ENCODE measurements around the gene CR1L.

Gene CR1L

GRCh38 chr1:207744000-207744534 lies 99.1 kb downstream of the CR1L start:
- TF ChIP-seq CTCF (IDR thresholded peaks at IDR 0.05), result no peak

DNA sequence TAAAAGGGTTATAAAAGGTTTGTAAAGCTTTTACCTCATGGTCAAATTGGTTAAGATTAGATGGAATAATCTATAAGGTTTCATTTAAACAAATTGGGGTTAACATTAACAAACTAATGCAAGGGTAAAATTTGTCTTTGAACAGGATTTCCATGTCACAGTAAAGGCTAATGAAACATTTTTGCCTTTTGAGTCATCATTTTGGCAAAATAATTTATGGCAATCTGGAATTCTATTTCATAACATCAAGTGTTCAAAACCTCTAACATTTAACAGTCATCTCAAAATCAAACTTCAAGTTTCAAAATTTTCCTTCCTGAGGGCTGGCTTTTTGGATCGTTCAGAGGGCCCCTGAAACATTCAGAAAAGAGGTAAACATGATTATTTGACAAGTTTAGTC lies 100.4 kb downstream of the CR1L start:
- TF ChIP-seq CTCF (IDR thresholded peaks at IDR 0.05), result no peak

GRCh38 chr1:207745839-207746767 lies 101.2 kb downstream of the CR1L start:
- TF ChIP-seq CTCF (IDR thresholded peaks at IDR 0.05), result no peak

DNA sequence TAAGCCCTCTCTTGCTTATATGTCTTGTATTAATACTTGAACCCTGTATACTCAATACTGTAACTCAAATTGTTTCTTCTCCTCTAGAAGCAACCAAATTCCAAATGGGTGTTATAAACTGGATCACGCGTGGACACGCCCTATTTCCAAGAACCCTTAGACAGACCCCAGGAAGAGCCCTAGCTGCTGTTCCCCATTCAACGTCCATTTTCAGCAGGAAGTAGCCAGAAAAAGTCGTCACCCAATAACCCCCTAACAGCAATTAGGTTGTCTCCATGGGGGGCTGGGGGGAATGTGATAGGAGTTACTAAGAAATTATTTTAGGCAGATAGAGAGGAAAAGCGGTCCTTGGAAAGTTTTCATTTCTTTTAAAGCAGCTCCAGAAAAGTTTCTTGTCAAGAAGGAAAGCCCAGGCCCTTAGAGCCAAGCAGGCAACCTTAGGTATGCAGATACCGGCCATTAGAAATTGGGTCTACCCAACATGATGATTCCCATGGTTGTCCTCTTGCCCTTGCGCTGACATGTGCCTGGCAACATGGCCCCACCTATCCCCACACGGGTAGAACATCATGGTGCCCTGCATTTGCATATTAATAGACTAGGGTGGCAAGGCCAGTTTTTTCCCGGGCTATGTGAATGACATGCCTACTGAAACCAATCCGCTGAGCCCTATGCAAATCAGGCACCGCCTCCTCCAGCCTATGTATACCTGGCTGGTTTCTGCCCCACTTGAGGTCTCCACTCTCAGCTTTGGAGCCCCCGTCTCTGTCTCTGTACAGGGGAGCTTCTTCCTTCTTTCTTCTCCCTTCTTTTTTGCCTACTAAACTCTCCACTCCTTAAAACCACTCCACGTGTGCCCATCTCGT lies 102.9 kb downstream of the CR1L start:
- TF ChIP-seq CTCF (IDR thresholded peaks at IDR 0.05), result no peak

DNA sequence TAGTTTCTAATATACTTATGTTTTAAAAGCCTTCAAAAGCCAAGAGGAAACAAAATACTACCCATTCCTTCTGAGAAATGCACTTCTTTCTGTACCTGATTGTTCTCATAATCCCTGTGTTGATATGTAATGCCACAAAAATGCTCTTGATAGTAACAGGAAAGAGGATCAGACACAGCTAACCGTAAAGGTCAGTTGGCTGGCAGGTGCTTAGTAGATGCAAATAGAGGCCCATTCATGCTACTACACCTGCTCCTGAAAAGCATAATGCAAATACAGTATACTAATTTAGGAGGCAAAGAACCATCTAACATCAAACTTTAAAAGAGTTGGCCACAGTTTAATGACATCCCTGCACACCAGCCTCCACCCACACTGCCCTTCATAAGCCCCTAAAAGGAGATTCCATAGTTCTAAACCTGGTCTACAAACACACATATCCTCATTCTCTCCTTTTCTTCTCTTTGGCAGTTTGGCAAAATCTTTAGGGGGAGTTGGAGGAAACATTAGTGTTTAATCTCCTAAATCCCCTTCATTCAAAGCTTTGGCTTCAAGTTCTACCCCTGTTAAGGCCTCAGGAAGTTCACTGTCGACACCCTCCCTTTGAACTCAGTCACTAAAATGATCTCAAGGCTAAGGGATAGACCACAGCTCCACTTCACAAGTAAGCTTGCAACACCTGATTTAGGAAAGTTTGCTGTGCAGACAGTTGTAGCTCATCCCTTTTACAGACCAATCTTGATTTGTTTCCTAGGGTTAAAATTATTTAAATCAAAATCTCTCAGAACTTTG lies 104.0 kb downstream of the CR1L start:
- no peak for TF ChIP-seq CTCF (IDR thresholded peaks at IDR 0.05)

DNA sequence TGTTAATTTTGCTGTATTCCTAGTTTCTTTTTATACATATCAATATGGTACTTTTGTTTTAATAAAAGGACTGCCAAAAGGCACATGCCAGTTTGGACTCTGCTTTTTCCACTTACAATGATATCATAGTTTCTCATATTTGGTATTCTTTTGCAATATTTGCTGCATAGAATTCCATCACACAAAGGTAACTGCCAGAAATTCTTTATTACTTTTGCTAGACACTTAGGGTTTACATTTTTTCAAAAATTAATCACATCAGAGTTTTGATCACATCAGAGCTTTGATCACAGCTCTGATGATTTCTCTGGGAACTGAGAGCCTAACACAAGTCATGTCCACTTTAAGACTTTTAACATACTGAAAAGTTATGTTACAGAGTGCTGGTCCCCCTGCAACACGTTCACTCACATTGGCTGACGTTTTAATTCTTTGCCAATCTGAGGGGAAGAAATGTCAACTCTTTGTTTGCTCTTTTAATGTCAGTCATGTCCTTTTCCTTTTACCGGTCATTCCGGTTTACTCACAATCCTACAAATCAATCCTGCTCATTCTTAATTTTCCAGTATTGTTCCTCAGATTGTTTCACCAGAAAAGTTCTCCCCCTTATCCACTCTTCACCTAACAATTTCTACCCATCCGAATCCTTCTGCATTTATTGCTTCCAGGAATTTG lies 105.8 kb downstream of the CR1L start:
- TF ChIP-seq CTCF (IDR thresholded peaks at IDR 0.05), result no peak

Measured in LNCAP (cell line).